Astrocyte (in vitro differentiated cells and primary cell): ENCODE data around the gene THRA. TPM values are rescaled to one million over a fixed set of nuclear protein-coding genes. Genes with fewer than 3 reads are reported as not detected.

Source experiments
- DNase-seq: peaks from one replicate; pipeline ENCODE4 v3.0.0-alpha.2; 2010; ENCODE audit warnings: low read depth
- FAIRE-seq: peaks from 2 replicates; lab custom pipeline; 2011; peaks lifted over from hg19 to GRCh38; lab: Jason Lieb, UNC
- H2AFZ ChIP-seq: 2 replicates; pipeline ENCODE4 v1.6.0; 2012; ENCODE audit warnings: low read depth, low read length, inconsistent platforms
- H3K27ac ChIP-seq: 2 replicates; pipeline ENCODE4 v1.5.1; 2011; ENCODE audit warnings: low read depth, low read length, inconsistent platforms
- H3K27me3 ChIP-seq: 2 replicates; pipeline ENCODE4 v1.6.0; 2011; ENCODE audit warnings: low read length, inconsistent platforms; ENCODE audit not compliant: insufficient read depth
- H3K36me3 ChIP-seq: 2 replicates; pipeline ENCODE4 v1.5.1; 2011; ENCODE audit warnings: low read length, inconsistent platforms; ENCODE audit not compliant: insufficient read depth
- H3K4me1 ChIP-seq: 2 replicates; pipeline ENCODE4 v1.5.1; 2011; ENCODE audit warnings: low read length, inconsistent platforms; ENCODE audit not compliant: insufficient read depth
- H3K4me2 ChIP-seq: 2 replicates; pipeline ENCODE4 v1.6.0; 2012; ENCODE audit warnings: low read length, inconsistent platforms
- H3K4me3 ChIP-seq: 2 replicates; pipeline ENCODE4 v1.5.1; 2011; ENCODE audit warnings: low read depth, mild to moderate bottlenecking, low read length, inconsistent platforms; ENCODE audit not compliant: insufficient read depth
- H3K79me2 ChIP-seq: 2 replicates; pipeline ENCODE4 v1.6.0; 2012; ENCODE audit warnings: mild to moderate bottlenecking, low read length, inconsistent platforms; ENCODE audit not compliant: insufficient read depth
- H3K9ac ChIP-seq: 2 replicates; pipeline ENCODE4 v1.6.0; 2012; ENCODE audit warnings: mild to moderate bottlenecking, low read length, inconsistent platforms
- H3K9me3 ChIP-seq: 2 replicates; pipeline ENCODE4 v1.5.1; 2012; ENCODE audit warnings: low read depth, mild to moderate bottlenecking, low read length, inconsistent platforms; ENCODE audit not compliant: insufficient read depth
- H4K20me1 ChIP-seq: 2 replicates; pipeline ENCODE4 v1.6.0; 2012; ENCODE audit warnings: low read length, inconsistent platforms; ENCODE audit not compliant: insufficient read depth
- H3K27ac Mint-ChIP-seq: one replicate; pipeline ENCODE4 v1.8.0; 2021; ENCODE audit warnings: mild to moderate bottlenecking, mixed read lengths; ENCODE audit not compliant: unreplicated experiment
- H3K27me3 Mint-ChIP-seq: one replicate; pipeline ENCODE4 v1.8.0; 2021; ENCODE audit warnings: low read depth, mixed read lengths; ENCODE audit not compliant: unreplicated experiment
- H3K36me3 Mint-ChIP-seq: one replicate; pipeline ENCODE4 v1.8.0; 2021; ENCODE audit warnings: low read depth, mixed read lengths; ENCODE audit not compliant: unreplicated experiment
- H3K4me1 Mint-ChIP-seq: one replicate; pipeline ENCODE4 v1.8.0; 2021; ENCODE audit warnings: low read depth, mixed read lengths; ENCODE audit not compliant: unreplicated experiment
- H3K4me3 Mint-ChIP-seq: one replicate; pipeline ENCODE4 v1.8.0; 2021; ENCODE audit warnings: mild to moderate bottlenecking, moderate library complexity, mixed read lengths; ENCODE audit not compliant: unreplicated experiment
- H3K9me3 Mint-ChIP-seq: one replicate; pipeline ENCODE4 v1.8.0; 2021; ENCODE audit warnings: mild to moderate bottlenecking, mixed read lengths; ENCODE audit not compliant: unreplicated experiment
- EZH2 ChIP-seq: IDR thresholded peaks from 2 replicates; pipeline ENCODE4 v1.6.1; 2012; ENCODE audit warnings: mild to moderate bottlenecking, low read length, inconsistent platforms; ENCODE audit not compliant: insufficient read depth
- total RNA-seq: library from RNA; stranded (reverse); gene quantifications from 2 replicates; pipeline ENCODE4 v1.2.1, GENCODE V29; 2021
- TF ChIP-seq, protein P1 (sequence below): IDR thresholded peaks from 2 replicates; pipeline ENCODE4 v1.5.1; 2011; ENCODE audit warnings: low read depth, mild to moderate bottlenecking, inconsistent platforms, low read length, moderate library complexity; ENCODE audit not compliant: insufficient read depth

Gene THRA
- total RNA-seq, 1 donor from 2014 or later = 16.7 TPM

DNA sequence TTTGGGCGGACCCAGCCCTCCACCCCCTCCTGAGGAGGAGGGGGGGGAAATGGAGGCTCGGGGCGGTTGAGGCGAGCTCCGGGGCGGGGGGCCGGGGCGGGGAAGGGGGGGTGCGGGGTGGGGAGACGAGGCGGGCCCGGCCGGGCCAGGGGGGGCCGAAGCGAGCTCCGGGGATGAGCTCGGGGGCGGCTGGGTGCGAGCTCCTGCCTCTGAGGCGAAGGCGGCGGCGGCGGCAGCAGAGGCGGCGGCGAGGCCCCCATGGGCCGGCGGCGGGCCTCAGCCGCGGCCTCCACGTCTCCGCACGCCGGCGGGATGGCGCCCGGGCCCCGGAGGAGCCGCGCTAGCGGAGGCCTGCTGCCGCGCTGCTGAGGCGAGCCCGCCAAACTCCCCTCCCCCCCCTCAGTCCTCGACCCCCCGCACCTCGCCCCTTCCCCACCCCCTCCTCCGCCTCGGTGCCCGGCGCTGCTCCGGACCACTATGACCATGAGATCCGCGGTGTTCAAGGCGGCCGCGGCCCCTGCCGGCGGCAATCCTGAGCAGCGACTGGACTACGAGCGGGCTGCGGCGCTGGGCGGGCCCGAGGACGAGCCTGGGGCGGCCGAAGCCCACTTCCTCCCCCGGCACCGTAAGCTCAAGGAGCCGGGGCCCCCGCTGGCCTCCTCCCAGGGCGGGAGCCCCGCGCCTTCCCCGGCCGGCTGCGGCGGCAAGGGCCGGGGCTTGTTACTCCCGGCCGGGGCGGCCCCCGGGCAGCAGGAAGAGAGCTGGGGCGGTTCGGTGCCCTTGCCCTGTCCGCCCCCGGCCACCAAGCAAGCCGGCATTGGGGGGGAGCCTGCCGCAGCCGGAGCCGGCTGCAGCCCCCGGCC lies 59.6 kb downstream of the THRA start:
- no peak for DNase-seq
- no peak for FAIRE-seq
- Mint-ChIP-seq H3K4me3 (peak overlapping the region; percentile 40), H3K27me3 (no peaks in the 10 kb centered on the region), H3K27ac (no peak overlapping the region), H3K9me3 (peaks cover 1% of the 10 kb centered on the region), H3K4me1 (peaks cover 11% of the 10 kb centered on the region), H3K36me3 (peaks cover 8% of the 10 kb centered on the region)
- Histone ChIP-seq H3K4me3 (peak overlapping the region; percentile 84), H3K4me1 (peaks cover 11% of the 10 kb centered on the region), H3K9ac (peak overlapping the region; percentile 89), H3K9me3 (no peaks in the 10 kb centered on the region), H3K36me3 (peaks cover 10% of the 10 kb centered on the region), H3K27ac (peak overlapping the region; percentile 71), H4K20me1 (peaks cover 40% of the 10 kb centered on the region), H3K27me3 (no peaks in the 10 kb centered on the region), H3K4me2 (peak overlapping the region; percentile 93), H3K79me2 (peaks cover 67% of the 10 kb centered on the region), H2AFZ (no peak overlapping the region)
- TF ChIP-seq EZH2 = no peak
- TF ChIP-seq, protein P1, sequence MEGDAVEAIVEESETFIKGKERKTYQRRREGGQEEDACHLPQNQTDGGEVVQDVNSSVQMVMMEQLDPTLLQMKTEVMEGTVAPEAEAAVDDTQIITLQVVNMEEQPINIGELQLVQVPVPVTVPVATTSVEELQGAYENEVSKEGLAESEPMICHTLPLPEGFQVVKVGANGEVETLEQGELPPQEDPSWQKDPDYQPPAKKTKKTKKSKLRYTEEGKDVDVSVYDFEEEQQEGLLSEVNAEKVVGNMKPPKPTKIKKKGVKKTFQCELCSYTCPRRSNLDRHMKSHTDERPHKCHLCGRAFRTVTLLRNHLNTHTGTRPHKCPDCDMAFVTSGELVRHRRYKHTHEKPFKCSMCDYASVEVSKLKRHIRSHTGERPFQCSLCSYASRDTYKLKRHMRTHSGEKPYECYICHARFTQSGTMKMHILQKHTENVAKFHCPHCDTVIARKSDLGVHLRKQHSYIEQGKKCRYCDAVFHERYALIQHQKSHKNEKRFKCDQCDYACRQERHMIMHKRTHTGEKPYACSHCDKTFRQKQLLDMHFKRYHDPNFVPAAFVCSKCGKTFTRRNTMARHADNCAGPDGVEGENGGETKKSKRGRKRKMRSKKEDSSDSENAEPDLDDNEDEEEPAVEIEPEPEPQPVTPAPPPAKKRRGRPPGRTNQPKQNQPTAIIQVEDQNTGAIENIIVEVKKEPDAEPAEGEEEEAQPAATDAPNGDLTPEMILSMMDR = no peak

DNA sequence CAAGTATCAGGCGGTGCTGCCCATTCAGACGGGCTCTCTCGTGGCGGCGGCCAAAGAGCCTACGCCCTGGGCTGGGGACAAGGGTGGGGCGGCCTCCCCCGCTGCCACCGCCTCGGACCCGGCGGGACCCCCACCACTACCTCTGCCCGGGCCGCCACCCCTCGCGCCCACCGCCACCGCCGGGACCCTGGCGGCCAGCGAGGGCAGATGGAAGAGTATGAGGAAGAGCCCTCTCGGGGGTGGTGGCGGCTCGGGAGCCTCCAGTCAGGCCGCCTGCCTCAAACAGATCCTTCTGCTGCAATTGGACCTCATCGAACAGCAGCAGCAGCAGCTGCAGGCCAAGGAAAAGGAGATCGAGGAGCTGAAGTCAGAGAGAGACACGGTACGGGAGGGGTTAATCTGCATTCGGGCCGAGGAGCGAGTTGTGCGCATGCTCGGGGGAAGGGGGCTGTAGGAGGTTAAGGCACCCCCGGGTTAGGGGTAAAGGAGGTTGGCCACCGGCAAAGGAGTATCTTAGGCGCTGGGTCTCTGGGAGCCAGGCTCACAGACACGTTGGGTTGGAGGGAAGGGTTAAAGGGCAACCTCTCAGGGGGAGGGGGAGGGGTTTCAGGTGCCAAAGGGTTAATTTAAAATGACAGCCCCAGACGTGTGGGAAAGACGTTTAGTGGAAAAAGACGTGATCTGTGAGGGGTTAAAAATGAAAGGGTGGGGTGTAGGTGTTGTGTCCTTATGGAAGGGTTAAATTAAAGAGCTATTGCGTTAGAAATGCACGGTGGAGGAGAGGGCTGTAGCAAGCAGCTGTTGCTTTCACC lies 60.4 kb downstream of the THRA start:
- DNase-seq (no peak), FAIRE-seq (no peak)
- Histone ChIP-seq H3K9ac (peak overlapping the region; percentile 89), H4K20me1 (peaks cover 43% of the 10 kb centered on the region), H3K4me2 (peak overlapping the region; percentile 93), H3K27me3 (no peaks in the 10 kb centered on the region), H3K4me3 (peak overlapping the region; percentile 84), H3K4me1 (peaks cover 11% of the 10 kb centered on the region), H3K79me2 (peaks cover 74% of the 10 kb centered on the region), H3K9me3 (no peaks in the 10 kb centered on the region), H3K36me3 (peaks cover 15% of the 10 kb centered on the region), H2AFZ (no peak overlapping the region), H3K27ac (peak overlapping the region; percentile 71)
- no peak for TF ChIP-seq EZH2
- TF ChIP-seq, protein P1 = no peak
- Mint-ChIP-seq H3K4me3 (peak overlapping the region; percentile 95), H3K4me1 (peaks cover 11% of the 10 kb centered on the region), H3K27me3 (no peaks in the 10 kb centered on the region), H3K36me3 (peaks cover 6% of the 10 kb centered on the region), H3K27ac (peak overlapping the region; percentile 95), H3K9me3 (no peaks in the 10 kb centered on the region)
